Smooth muscle cell (in vitro differentiated cells): Measurements from ENCODE around the gene TNK1. TPM values are rescaled to one million over a fixed set of nuclear protein-coding genes. Genes with fewer than 3 reads are reported as not detected.

ENCODE experiments used
- DNase-seq: peaks from one replicate; lab custom pipeline; 2025; ENCODE audit not compliant: unreplicated experiment; lab: John Stamatoyannopoulos, UW
- H2AFZ ChIP-seq: fragments of 200-600 bp; sonication (generic); 2 replicates; pipeline ENCODE4 v1.6.0; 2016; ENCODE audit warnings: antibody characterized with exemption, low read depth, mild to moderate bottlenecking
- H3F3A ChIP-seq: fragments of 200-600 bp; sonication (generic); 2 replicates; pipeline ENCODE4 v1.6.0; 2017; ENCODE audit warnings: antibody characterized with exemption, low read depth
- H3K27ac ChIP-seq: fragments of 200-600 bp; sonication (generic); 2 replicates; pipeline ENCODE4 v1.5.1; 2016; ENCODE audit warnings: low read depth, mild to moderate bottlenecking
- H3K27me3 ChIP-seq: fragments of 200-600 bp; sonication (generic); 2 replicates; pipeline ENCODE4 v1.6.1; 2016; ENCODE audit warnings: low read depth, mild to moderate bottlenecking
- H3K36me3 ChIP-seq: fragments of 200-600 bp; sonication (generic); 2 replicates; pipeline ENCODE4 v1.5.1; 2016; ENCODE audit warnings: low read depth
- H3K4me1 ChIP-seq: fragments of 200-600 bp; sonication (generic); 2 replicates; pipeline ENCODE4 v1.5.1; 2016; ENCODE audit warnings: low read depth
- H3K4me2 ChIP-seq: fragments of 200-600 bp; sonication (generic); 2 replicates; pipeline ENCODE4 v1.6.0; 2016; ENCODE audit warnings: mild to moderate bottlenecking
- H3K4me3 ChIP-seq: fragments of 200-600 bp; sonication (generic); 2 replicates; pipeline ENCODE4 v1.5.1; 2016; ENCODE audit warnings: mild to moderate bottlenecking
- H3K79me2 ChIP-seq: fragments of 200-600 bp; sonication (generic); 2 replicates; pipeline ENCODE4 v1.6.0; 2016; ENCODE audit warnings: low read depth, mild to moderate bottlenecking
- H3K9ac ChIP-seq: fragments of 200-600 bp; sonication (generic); 2 replicates; pipeline ENCODE4 v1.6.0; 2016; ENCODE audit warnings: low read depth
- H3K9me3 ChIP-seq: fragments of 200-600 bp; sonication (generic); replicated peaks from 2 replicates; pipeline ENCODE4 v1.5.1; 2016; ENCODE audit warnings: low read depth
- H4K20me1 ChIP-seq: fragments of 200-600 bp; sonication (generic); 2 replicates; pipeline ENCODE4 v1.6.0; 2016; ENCODE audit warnings: low read depth
- CTCF ChIP-seq: fragments of 200-600 bp; sonication (generic); IDR thresholded peaks from 2 replicates; pipeline ENCODE4 v1.5.1; 2017; ENCODE audit warnings: borderline replicate concordance, mild to moderate bottlenecking, antibody characterized with exemption; ENCODE audit not compliant: insufficient read depth, poor library complexity, severe bottlenecking
- WGBS: methylation state at CpG from one replicate; pipeline ENCODE4 v1.1.7; 2016; ENCODE audit warnings: low lambda C conversion rate; 5-methylcytosine and 5-hydroxymethylcytosine counted together
- polyA plus RNA-seq: library from polyadenylated mRNA; unstranded; fragments of >200 nt; fragmentation: Nextera tagmentation; extraction: Ambion mirVana; gene quantifications from 2 replicates; pipeline ENCODE4 v1.2.1, GENCODE V29; 2016
- total RNA-seq: library from RNA; depleted of rRNA; stranded (reverse); fragments of >200 nt; gene quantifications from 2 replicates; pipeline ENCODE4 v1.2.3, GENCODE V29; 2014

The TNK1 gene
- total and polyA plus RNA-seq, 2 experiments from 2014 or later: 3.6 to 6.3 TPM

DNA sequence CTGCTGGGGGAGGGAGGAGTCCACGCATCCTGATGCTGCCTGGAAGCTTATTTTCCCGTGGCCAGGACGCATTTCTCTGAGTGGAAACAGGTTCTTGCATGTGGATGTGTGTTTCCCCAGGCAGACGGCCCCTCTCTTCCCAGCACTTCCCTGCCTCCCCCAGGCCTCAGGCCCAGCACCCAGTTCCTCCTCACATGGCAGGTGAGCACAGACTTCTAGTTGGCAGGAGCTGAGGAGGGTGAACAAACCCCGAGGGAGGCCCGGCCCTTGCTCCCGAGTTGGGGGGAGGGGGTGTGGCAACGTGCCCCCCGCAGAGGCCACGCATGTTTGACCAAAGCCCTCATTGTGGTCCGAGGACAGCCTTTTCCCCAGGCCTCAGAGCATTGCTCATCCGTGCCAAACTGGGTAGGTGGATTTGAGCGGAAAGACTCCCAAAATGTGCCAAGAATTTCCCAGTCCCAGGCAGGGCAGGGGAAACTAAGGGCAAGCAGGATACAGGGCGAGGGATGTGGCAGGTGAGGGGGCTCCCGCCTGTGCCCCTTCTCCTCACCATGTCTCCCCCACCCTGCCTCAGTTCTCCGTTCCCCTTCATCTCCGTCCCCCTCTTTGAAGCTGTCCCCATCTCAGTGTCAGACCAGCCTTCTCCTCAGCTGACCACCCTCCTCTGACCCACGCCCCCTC, 37.7 kb downstream of the TNK1 start:
- Histone ChIP-seq H3K4me1 (no peaks in the 10 kb centered on the region), H3K4me2 (no peak overlapping the region), H4K20me1 (peaks cover 5% of the 10 kb centered on the region), H3K4me3 (no peak overlapping the region), H3F3A (no peaks in the 10 kb centered on the region), H3K27me3 (no peaks in the 10 kb centered on the region), H2AFZ (no peak overlapping the region), H3K9ac (no peak overlapping the region), H3K27ac (no peak overlapping the region), H3K79me2 (no peaks in the 10 kb centered on the region), H3K9me3 (no peaks in the 10 kb centered on the region), H3K36me3 (no peaks in the 10 kb centered on the region)
- no peak for DNase-seq
- WGBS: 85% methylated on average over 18 of the region's 18 CpGs
- TF ChIP-seq CTCF: no peak

- H4K20me1 ChIP-seq: peaks cover 5% of the 10 kb centered on the region
- no peaks in the 10 kb centered on the region for H3K36me3 ChIP-seq
- H2AFZ ChIP-seq: no peak within 1 kb of the TSS
- no peaks in the 10 kb centered on the region for H3K79me2 ChIP-seq
- TF ChIP-seq CTCF: no peak
- H3K4me1 ChIP-seq: no peaks in the 10 kb centered on the region
- no peaks in the 10 kb centered on the region for H3K9me3 ChIP-seq
- WGBS: 94% methylated on average over 17 of the region's 17 CpGs
- H3K4me3 ChIP-seq: no peak within 1 kb of the TSS
- H3K27me3 ChIP-seq: no peaks in the 10 kb centered on the region
- no peaks in the 10 kb centered on the region for H3F3A ChIP-seq
- no peak within 1 kb of the TSS for H3K27ac ChIP-seq
- H3K9ac ChIP-seq: no peak within 1 kb of the TSS
- no peak for DNase-seq
- H3K4me2 ChIP-seq: no peak within 1 kb of the TSS
Measured at GRCh38 chr17:7419819-7420610, 39.1 kb downstream of the TNK1 start, which contains the start of gene SPEM1. TSS of gene SPEM1 (plus strand) at chr17:7420324. CDS start at chr17:7420385, 61 bp downstream.

- Histone ChIP-seq H3K4me2 (no peak overlapping the region), H3K27me3 (no peaks in the 10 kb centered on the region), H2AFZ (no peak overlapping the region), H3K9ac (no peak overlapping the region), H3K4me3 (no peak overlapping the region), H3K79me2 (no peaks in the 10 kb centered on the region), H3K36me3 (no peaks in the 10 kb centered on the region), H3K9me3 (no peaks in the 10 kb centered on the region), H3K4me1 (no peaks in the 10 kb centered on the region), H3F3A (no peaks in the 10 kb centered on the region), H4K20me1 (peaks cover 5% of the 10 kb centered on the region), H3K27ac (no peak overlapping the region)
- no peak for TF ChIP-seq CTCF
- DNase-seq: no peak
- WGBS: 91% methylated on average over 16 of the region's 16 CpGs
Measured at GRCh38 chr17:7421186-7421585, 40.3 kb downstream of the TNK1 start.
